GM23338 (cell line): ENCODE measurements around the gene PCNT. TPM values are rescaled to one million over a fixed set of nuclear protein-coding genes. Genes with fewer than 3 reads are reported as not detected.

Source experiments
- ATAC-seq: fragments of 200-7000 bp; cut with Tn5 transposase; 3 replicates; pipeline ENCODE4 v1.9.1; 2020
- DNase-seq: peaks from one replicate; pipeline ENCODE4 v3.0.0-alpha.2; 2015; ENCODE audit warnings: low spot score
- H2AFZ ChIP-seq: fragments of 200-600 bp; sonication (generic); 2 replicates; pipeline ENCODE4 v1.8.0; 2016; ENCODE audit warnings: antibody characterized with exemption, mild to moderate bottlenecking, moderate library complexity
- H3F3A ChIP-seq: fragments of 200-600 bp; sonication (generic); replicated peaks from 2 replicates; pipeline ENCODE4 v1.8.0; 2017; ENCODE audit warnings: antibody characterized with exemption, mixed run types, low read depth
- H3K27ac ChIP-seq: fragments of 200-600 bp; sonication (generic); 2 replicates; pipeline ENCODE4 v1.6.1; 2016; ENCODE audit warnings: low read depth
- H3K27me3 ChIP-seq: fragments of 200-600 bp; sonication (generic); 2 replicates; pipeline ENCODE4 v1.8.0; 2016; ENCODE audit warnings: mild to moderate bottlenecking, mixed run types, moderate library complexity; ENCODE audit not compliant: insufficient read depth
- H3K36me3 ChIP-seq: fragments of 200-600 bp; sonication (generic); 2 replicates; pipeline ENCODE4 v1.8.0; 2016; ENCODE audit warnings: mild to moderate bottlenecking; ENCODE audit not compliant: insufficient read depth
- H3K4me1 ChIP-seq: fragments of 200-600 bp; sonication (generic); 2 replicates; pipeline ENCODE4 v1.8.0; 2016; ENCODE audit warnings: mild to moderate bottlenecking, moderate library complexity; ENCODE audit not compliant: insufficient read depth
- H3K4me2 ChIP-seq: fragments of 200-600 bp; sonication (generic); 2 replicates; pipeline ENCODE4 v1.7.1; 2017; ENCODE audit warnings: mixed run types
- H3K4me3 ChIP-seq: fragments of 200-600 bp; sonication (generic); 2 replicates; pipeline ENCODE4 v1.6.1; 2016; ENCODE audit warnings: mixed run types
- H3K79me2 ChIP-seq: fragments of 200-600 bp; sonication (generic); replicated peaks from 2 replicates; pipeline ENCODE4 v1.8.0; 2017; ENCODE audit warnings: mild to moderate bottlenecking; ENCODE audit not compliant: insufficient read depth
- H3K9me2 ChIP-seq: fragments of 200-600 bp; sonication (generic); 2 replicates; pipeline ENCODE4 v1.8.0; 2017; ENCODE audit not compliant: insufficient read depth
- H4K20me1 ChIP-seq: fragments of 200-600 bp; sonication (generic); replicated peaks from 2 replicates; pipeline ENCODE4 v1.8.0; 2017; ENCODE audit warnings: mild to moderate bottlenecking; ENCODE audit not compliant: insufficient read depth
- H3K27ac Mint-ChIP-seq: 2 replicates; pipeline ENCODE4 v1.8.0; 2020; ENCODE audit warnings: inconsistent platforms, mild to moderate bottlenecking, moderate library complexity, mixed read lengths
- H3K27me3 Mint-ChIP-seq: 3 replicates; pipeline ENCODE4 v1.8.0; 2022; ENCODE audit warnings: low read depth, mild to moderate bottlenecking, moderate library complexity, mixed read lengths, inconsistent platforms; ENCODE audit not compliant: insufficient read depth, poor library complexity
- H3K36me3 Mint-ChIP-seq: 3 replicates; pipeline ENCODE4 v1.8.0; 2021; ENCODE audit warnings: low read depth, mild to moderate bottlenecking, inconsistent platforms, moderate library complexity, mixed read lengths
- H3K4me1 Mint-ChIP-seq: 3 replicates; pipeline ENCODE4 v1.8.0; 2020; ENCODE audit warnings: mild to moderate bottlenecking, inconsistent platforms, mixed read lengths
- H3K4me3 Mint-ChIP-seq: 3 replicates; pipeline ENCODE4 v1.8.0; 2021; ENCODE audit warnings: moderate library complexity, mild to moderate bottlenecking, inconsistent platforms, mixed read lengths
- H3K9me3 Mint-ChIP-seq: 3 replicates; pipeline ENCODE4 v1.8.0; 2020; ENCODE audit warnings: moderate library complexity, mild to moderate bottlenecking, inconsistent platforms, mixed read lengths
- CREB1 ChIP-seq: fragments of 250-450 bp; sonication (Bioruptor Pico); IDR thresholded peaks from 2 replicates; pipeline ENCODE4 v1.5.0; 2020; ENCODE audit warnings: low read depth, mild to moderate bottlenecking, moderate library complexity
- EZH2 ChIP-seq: fragments of 200-600 bp; sonication (generic); IDR thresholded peaks from one replicate; pipeline ENCODE4 v1.8.0; 2017; ENCODE audit warnings: antibody characterized with exemption, mild to moderate bottlenecking, low read depth; ENCODE audit not compliant: unreplicated experiment
- EZH2phosphoT487 ChIP-seq: fragments of 200-600 bp; sonication (generic); IDR thresholded peaks from one replicate; pipeline ENCODE4 v1.8.1; 2018; ENCODE audit warnings: antibody characterized with exemption; ENCODE audit not compliant: unreplicated experiment
- JUNB ChIP-seq: IDR thresholded peaks from one replicate; pipeline ENCODE4 v1.6.1; 2016; ENCODE audit warnings: antibody characterized with exemption; ENCODE audit not compliant: unreplicated experiment
- NANOG ChIP-seq: IDR thresholded peaks from 2 replicates; pipeline ENCODE4 v1.6.1; 2016; ENCODE audit warnings: antibody characterized with exemption, borderline replicate concordance
- POLR2AphosphoS5 ChIP-seq: IDR thresholded peaks from 2 replicates; pipeline ENCODE4 v1.6.1; 2016; ENCODE audit warnings: antibody characterized with exemption, low read depth
- STAT1 ChIP-seq: IDR thresholded peaks from one replicate; pipeline ENCODE4 v1.6.1; 2016; ENCODE audit warnings: antibody characterized with exemption; ENCODE audit not compliant: unreplicated experiment
- ZNF114 ChIP-seq: fragments of 250-450 bp; sonication (Bioruptor Pico); IDR thresholded peaks from 2 replicates; pipeline ENCODE4 v1.5.0; 2020; ENCODE audit warnings: mild to moderate bottlenecking, moderate library complexity
- ZNF331 ChIP-seq: fragments of 250-450 bp; sonication (Bioruptor Pico); IDR thresholded peaks from 2 replicates; pipeline ENCODE4 v1.5.0; 2020; ENCODE audit warnings: low read depth, mild to moderate bottlenecking, moderate library complexity
- polyA plus RNA-seq: library from polyadenylated mRNA; unstranded; fragments of >200 nt; fragmentation: Nextera tagmentation; extraction: Ambion mirVana; gene quantifications from 2 replicates; pipeline ENCODE4 v1.2.1, GENCODE V29; 2016
- total RNA-seq: library from RNA; depleted of rRNA; stranded (reverse); fragments of >200 nt; shearing (Covaris generic); gene quantifications from 2 replicates; pipeline ENCODE4 v1.2.3, GENCODE V29; 2014
- TF ChIP-seq, protein P1 (sequence below): IDR thresholded peaks from one replicate; pipeline ENCODE4 v1.6.1; 2018; ENCODE audit warnings: antibody characterized with exemption; ENCODE audit not compliant: unreplicated experiment
- TF ChIP-seq, protein P2 (sequence below): IDR thresholded peaks from 2 replicates; pipeline ENCODE4 v1.6.1; 2016; ENCODE audit warnings: antibody characterized with exemption
- TF ChIP-seq, protein P3 (sequence below), 2 experiments: fragments of 200-600 bp in 1 of 2; sonication (generic) in 1 of 2; conservative IDR thresholded peaks; 2 replicates each; pipeline versions ENCODE4 v1.5.1 to v1.6.1; 2016 to 2017; ENCODE audit warnings: antibody characterized with exemption in 2 of 2, low read depth in 2 of 2, mild to moderate bottlenecking in 2 of 2, moderate library complexity in 1 of 2
- TF ChIP-seq, protein P4 (sequence below): fragments of 250-450 bp; sonication (Bioruptor Pico); IDR thresholded peaks from 2 replicates; pipeline ENCODE4 v1.5.0; 2020; ENCODE audit warnings: mild to moderate bottlenecking, moderate library complexity

Gene PCNT
- total and polyA plus RNA-seq, 2 experiments from 2014 or later, result 39.6 to 46.1 TPM

DNA sequence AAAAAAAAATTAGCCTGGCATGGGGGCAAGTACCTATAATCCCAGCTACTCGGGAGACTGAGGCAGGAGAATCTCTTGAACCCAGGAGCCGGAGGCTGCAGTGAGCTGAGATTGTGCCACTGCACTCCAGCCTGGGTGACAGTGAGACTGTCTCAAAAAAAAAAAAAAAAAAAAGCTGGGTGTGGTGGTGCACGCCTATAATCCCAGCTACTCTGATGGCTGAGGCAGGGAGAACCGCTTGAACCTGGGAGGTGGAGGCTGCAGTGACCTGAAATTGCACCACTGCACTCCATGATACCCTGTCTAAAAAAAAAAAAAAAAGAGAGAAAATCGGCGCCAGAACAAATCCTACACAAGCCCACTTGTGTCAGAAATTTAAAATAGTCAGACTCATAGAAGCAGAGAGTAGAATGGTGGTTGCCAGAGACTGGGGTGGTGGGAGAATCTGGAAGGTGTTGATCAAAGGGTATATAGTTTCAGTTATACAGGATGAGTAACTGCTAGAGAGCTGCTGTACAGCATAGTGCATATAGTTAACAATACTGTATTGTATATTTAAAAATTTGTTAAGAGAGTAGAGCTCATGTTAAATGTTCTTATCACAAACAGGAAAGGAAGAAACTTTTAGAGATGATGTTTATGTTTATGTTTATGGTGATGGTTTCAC, 144.3 kb downstream of the PCNT start:
- Histone ChIP-seq H3K4me2 (no peak overlapping the region), H4K20me1 (no peaks in the 10 kb centered on the region; the same call in 1 of the 2 replicates), H3K79me2 (peaks cover 9% of the 10 kb centered on the region; the same call in 1 of the 2 replicates), H2AFZ (no peak overlapping the region), H3K9me2 (no peaks in the 10 kb centered on the region), H3K4me1 (no peaks in the 10 kb centered on the region; the same call in 1 of the 2 replicates), H3F3A (no peaks in the 10 kb centered on the region), H3K27ac (no peak overlapping the region), H3K4me3 (no peak overlapping the region), H3K36me3 (no peaks in the 10 kb centered on the region), H3K27me3 (no peaks in the 10 kb centered on the region)
- DNase-seq, result no peak
- Mint-ChIP-seq H3K9me3 (no peaks in the 10 kb centered on the region), H3K4me3 (no peak overlapping the region), H3K27me3 (peaks cover 3% of the 10 kb centered on the region), H3K27ac (no peak overlapping the region), H3K36me3 (0 out of 3 replicates have a peak, but pooled peaks cover under 1% of the 10 kb centered on the region), H3K4me1 (no peaks in the 10 kb centered on the region)
- no peak for ATAC-seq
- TF ChIP-seq JUNB, result no peak
- TF ChIP-seq, protein P1, sequence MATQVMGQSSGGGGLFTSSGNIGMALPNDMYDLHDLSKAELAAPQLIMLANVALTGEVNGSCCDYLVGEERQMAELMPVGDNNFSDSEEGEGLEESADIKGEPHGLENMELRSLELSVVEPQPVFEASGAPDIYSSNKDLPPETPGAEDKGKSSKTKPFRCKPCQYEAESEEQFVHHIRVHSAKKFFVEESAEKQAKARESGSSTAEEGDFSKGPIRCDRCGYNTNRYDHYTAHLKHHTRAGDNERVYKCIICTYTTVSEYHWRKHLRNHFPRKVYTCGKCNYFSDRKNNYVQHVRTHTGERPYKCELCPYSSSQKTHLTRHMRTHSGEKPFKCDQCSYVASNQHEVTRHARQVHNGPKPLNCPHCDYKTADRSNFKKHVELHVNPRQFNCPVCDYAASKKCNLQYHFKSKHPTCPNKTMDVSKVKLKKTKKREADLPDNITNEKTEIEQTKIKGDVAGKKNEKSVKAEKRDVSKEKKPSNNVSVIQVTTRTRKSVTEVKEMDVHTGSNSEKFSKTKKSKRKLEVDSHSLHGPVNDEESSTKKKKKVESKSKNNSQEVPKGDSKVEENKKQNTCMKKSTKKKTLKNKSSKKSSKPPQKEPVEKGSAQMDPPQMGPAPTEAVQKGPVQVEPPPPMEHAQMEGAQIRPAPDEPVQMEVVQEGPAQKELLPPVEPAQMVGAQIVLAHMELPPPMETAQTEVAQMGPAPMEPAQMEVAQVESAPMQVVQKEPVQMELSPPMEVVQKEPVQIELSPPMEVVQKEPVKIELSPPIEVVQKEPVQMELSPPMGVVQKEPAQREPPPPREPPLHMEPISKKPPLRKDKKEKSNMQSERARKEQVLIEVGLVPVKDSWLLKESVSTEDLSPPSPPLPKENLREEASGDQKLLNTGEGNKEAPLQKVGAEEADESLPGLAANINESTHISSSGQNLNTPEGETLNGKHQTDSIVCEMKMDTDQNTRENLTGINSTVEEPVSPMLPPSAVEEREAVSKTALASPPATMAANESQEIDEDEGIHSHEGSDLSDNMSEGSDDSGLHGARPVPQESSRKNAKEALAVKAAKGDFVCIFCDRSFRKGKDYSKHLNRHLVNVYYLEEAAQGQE, result no peak
- TF ChIP-seq POLR2AphosphoS5, result no peak
- TF ChIP-seq, protein P2, sequence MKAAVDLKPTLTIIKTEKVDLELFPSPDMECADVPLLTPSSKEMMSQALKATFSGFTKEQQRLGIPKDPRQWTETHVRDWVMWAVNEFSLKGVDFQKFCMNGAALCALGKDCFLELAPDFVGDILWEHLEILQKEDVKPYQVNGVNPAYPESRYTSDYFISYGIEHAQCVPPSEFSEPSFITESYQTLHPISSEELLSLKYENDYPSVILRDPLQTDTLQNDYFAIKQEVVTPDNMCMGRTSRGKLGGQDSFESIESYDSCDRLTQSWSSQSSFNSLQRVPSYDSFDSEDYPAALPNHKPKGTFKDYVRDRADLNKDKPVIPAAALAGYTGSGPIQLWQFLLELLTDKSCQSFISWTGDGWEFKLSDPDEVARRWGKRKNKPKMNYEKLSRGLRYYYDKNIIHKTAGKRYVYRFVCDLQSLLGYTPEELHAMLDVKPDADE, result no peak
- TF ChIP-seq EZH2phosphoT487, result no peak
- TF ChIP-seq CREB1 (CRISPR knock-in tag), result no peak
- TF ChIP-seq STAT1, result no peak
- TF ChIP-seq, protein P3, sequence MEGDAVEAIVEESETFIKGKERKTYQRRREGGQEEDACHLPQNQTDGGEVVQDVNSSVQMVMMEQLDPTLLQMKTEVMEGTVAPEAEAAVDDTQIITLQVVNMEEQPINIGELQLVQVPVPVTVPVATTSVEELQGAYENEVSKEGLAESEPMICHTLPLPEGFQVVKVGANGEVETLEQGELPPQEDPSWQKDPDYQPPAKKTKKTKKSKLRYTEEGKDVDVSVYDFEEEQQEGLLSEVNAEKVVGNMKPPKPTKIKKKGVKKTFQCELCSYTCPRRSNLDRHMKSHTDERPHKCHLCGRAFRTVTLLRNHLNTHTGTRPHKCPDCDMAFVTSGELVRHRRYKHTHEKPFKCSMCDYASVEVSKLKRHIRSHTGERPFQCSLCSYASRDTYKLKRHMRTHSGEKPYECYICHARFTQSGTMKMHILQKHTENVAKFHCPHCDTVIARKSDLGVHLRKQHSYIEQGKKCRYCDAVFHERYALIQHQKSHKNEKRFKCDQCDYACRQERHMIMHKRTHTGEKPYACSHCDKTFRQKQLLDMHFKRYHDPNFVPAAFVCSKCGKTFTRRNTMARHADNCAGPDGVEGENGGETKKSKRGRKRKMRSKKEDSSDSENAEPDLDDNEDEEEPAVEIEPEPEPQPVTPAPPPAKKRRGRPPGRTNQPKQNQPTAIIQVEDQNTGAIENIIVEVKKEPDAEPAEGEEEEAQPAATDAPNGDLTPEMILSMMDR (conservative IDR thresholded peaks at IDR 0.05; ENCODE audit: low read depth in 2 of 2), result no peak
- TF ChIP-seq NANOG, result no peak
- no peak for TF ChIP-seq EZH2
- no peak for TF ChIP-seq ZNF114 (CRISPR knock-in tag)
- no peak for TF ChIP-seq ZNF331
- TF ChIP-seq, protein P4, sequence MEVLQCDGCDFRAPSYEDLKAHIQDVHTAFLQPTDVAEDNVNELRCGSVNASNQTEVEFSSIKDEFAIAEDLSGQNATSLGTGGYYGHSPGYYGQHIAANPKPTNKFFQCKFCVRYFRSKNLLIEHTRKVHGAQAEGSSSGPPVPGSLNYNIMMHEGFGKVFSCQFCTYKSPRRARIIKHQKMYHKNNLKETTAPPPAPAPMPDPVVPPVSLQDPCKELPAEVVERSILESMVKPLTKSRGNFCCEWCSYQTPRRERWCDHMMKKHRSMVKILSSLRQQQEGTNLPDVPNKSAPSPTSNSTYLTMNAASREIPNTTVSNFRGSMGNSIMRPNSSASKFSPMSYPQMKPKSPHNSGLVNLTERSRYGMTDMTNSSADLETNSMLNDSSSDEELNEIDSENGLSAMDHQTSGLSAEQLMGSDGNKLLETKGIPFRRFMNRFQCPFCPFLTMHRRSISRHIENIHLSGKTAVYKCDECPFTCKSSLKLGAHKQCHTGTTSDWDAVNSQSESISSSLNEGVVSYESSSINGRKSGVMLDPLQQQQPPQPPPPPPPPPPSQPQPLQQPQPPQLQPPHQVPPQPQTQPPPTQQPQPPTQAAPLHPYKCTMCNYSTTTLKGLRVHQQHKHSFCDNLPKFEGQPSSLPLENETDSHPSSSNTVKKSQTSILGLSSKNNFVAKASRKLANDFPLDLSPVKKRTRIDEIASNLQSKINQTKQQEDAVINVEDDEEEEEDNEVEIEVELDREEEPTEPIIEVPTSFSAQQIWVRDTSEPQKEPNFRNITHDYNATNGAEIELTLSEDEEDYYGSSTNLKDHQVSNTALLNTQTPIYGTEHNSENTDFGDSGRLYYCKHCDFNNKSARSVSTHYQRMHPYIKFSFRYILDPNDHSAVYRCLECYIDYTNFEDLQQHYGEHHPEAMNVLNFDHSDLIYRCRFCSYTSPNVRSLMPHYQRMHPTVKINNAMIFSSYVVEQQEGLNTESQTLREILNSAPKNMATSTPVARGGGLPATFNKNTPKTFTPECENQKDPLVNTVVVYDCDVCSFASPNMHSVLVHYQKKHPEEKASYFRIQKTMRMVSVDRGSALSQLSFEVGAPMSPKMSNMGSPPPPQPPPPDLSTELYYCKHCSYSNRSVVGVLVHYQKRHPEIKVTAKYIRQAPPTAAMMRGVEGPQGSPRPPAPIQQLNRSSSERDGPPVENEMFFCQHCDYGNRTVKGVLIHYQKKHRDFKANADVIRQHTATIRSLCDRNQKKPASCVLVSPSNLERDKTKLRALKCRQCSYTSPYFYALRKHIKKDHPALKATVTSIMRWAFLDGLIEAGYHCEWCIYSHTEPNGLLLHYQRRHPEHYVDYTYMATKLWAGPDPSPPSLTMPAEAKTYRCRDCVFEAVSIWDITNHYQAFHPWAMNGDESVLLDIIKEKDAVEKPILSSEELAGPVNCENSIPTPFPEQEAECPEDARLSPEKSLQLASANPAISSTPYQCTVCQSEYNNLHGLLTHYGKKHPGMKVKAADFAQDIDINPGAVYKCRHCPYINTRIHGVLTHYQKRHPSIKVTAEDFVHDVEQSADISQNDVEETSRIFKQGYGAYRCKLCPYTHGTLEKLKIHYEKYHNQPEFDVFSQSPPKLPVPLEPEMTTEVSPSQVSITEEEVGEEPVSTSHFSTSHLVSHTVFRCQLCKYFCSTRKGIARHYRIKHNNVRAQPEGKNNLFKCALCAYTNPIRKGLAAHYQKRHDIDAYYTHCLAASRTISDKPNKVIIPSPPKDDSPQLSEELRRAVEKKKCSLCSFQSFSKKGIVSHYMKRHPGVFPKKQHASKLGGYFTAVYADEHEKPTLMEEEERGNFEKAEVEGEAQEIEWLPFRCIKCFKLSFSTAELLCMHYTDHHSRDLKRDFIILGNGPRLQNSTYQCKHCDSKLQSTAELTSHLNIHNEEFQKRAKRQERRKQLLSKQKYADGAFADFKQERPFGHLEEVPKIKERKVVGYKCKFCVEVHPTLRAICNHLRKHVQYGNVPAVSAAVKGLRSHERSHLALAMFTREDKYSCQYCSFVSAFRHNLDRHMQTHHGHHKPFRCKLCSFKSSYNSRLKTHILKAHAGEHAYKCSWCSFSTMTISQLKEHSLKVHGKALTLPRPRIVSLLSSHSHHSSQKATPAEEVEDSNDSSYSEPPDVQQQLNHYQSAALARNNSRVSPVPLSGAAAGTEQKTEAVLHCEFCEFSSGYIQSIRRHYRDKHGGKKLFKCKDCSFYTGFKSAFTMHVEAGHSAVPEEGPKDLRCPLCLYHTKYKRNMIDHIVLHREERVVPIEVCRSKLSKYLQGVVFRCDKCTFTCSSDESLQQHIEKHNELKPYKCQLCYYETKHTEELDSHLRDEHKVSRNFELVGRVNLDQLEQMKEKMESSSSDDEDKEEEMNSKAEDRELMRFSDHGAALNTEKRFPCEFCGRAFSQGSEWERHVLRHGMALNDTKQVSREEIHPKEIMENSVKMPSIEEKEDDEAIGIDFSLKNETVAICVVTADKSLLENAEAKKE, result no peak
